ENCODE data around the gene CHMP4B.

DNA sequence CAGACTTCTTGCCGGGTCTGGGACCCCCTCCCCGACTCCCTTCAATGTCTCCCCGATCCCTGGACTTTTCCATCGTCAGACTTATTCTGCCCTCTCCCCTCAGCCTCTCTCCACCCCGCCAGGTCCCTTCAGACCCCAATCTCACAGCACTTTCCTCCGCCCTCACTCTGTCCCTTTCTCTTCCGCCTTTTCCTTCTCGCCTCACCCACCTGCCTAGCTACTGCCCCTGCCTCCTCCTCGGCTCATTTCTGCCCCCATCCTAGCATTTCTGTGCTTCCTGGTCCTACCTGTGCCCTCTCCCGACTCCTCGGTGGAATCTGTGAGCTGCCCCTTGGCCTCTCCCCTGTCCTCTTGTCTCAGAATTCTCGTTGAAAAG lies 616 bp downstream of the CHMP4B start:
- TF ChIP-seq POLR2AphosphoS5 (IDR thresholded peaks at IDR 0.05) = no peak
- TF ChIP-seq, protein P1, sequence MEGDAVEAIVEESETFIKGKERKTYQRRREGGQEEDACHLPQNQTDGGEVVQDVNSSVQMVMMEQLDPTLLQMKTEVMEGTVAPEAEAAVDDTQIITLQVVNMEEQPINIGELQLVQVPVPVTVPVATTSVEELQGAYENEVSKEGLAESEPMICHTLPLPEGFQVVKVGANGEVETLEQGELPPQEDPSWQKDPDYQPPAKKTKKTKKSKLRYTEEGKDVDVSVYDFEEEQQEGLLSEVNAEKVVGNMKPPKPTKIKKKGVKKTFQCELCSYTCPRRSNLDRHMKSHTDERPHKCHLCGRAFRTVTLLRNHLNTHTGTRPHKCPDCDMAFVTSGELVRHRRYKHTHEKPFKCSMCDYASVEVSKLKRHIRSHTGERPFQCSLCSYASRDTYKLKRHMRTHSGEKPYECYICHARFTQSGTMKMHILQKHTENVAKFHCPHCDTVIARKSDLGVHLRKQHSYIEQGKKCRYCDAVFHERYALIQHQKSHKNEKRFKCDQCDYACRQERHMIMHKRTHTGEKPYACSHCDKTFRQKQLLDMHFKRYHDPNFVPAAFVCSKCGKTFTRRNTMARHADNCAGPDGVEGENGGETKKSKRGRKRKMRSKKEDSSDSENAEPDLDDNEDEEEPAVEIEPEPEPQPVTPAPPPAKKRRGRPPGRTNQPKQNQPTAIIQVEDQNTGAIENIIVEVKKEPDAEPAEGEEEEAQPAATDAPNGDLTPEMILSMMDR (IDR thresholded peaks at IDR 0.05) = no peak
